GM19025 (cell line): Measurements from ENCODE around the gene TPD52L1.

Experiments
- ATAC-seq: cut with Tn5 transposase; IDR thresholded peaks from one replicate; pipeline ENCODE4 v1.9.1; 2021; ENCODE audit warnings: mild to moderate bottlenecking, low read depth, moderate library complexity; ENCODE audit not compliant: unreplicated experiment

Gene TPD52L1

GRCh38 chr6:125231574-125232343 is 78.2 kb downstream of the TPD52L1 start:
- ATAC-seq: no peak

GRCh38 chr6:125232466-125232865 is 78.9 kb downstream of the TPD52L1 start:
- no peak for ATAC-seq

GRCh38 chr6:125233202-125233601 is 79.6 kb downstream of the TPD52L1 start:
- ATAC-seq: no peak

GRCh38 chr6:125236536-125237327 is 83.2 kb downstream of the TPD52L1 start:
- ATAC-seq: no peak

GRCh38 chr6:125237764-125238163 is 84.2 kb downstream of the TPD52L1 start:
- ATAC-seq: no peak

- no peak for ATAC-seq
These were observed 91.5 kb downstream of the TPD52L1 start for GRCh38 chr6:125245109-125245508.

GRCh38 chr6:125245523-125246264 is 92.1 kb downstream of the TPD52L1 start:
- no peak for ATAC-seq

GRCh38 chr6:125246566-125246965 is 93.0 kb downstream of the TPD52L1 start:
- ATAC-seq: no peak

- no peak for ATAC-seq
These were observed 94.6 kb downstream of the TPD52L1 start for GRCh38 chr6:125248136-125248535.

- ATAC-seq: no peak
These were observed 96.9 kb downstream of the TPD52L1 start for GRCh38 chr6:125250511-125250910.

GRCh38 chr6:125251516-125252220 is 98.1 kb downstream of the TPD52L1 start:
- no peak for ATAC-seq

- no peak for ATAC-seq
These were observed 99.3 kb downstream of the TPD52L1 start for GRCh38 chr6:125252891-125253290.

GRCh38 chr6:125253881-125254280 is 100.3 kb downstream of the TPD52L1 start:
- no peak for ATAC-seq

GRCh38 chr6:125254321-125254720 is 100.7 kb downstream of the TPD52L1 start:
- ATAC-seq: no peak

- ATAC-seq: no peak
These were observed 101.6 kb downstream of the TPD52L1 start for GRCh38 chr6:125255201-125255600.

GRCh38 chr6:125257351-125257750 is 103.8 kb downstream of the TPD52L1 start:
- no peak for ATAC-seq

- no peak for ATAC-seq
These were observed 105.2 kb downstream of the TPD52L1 start for GRCh38 chr6:125258651-125259353.

GRCh38 chr6:125259354-125259736 is 105.8 kb downstream of the TPD52L1 start:
- no peak for ATAC-seq

GRCh38 chr6:125262016-125263013 is 108.7 kb downstream of the TPD52L1 start:
- no peak for ATAC-seq
